ENCODE measurements around the gene WRAP73.

DNA sequence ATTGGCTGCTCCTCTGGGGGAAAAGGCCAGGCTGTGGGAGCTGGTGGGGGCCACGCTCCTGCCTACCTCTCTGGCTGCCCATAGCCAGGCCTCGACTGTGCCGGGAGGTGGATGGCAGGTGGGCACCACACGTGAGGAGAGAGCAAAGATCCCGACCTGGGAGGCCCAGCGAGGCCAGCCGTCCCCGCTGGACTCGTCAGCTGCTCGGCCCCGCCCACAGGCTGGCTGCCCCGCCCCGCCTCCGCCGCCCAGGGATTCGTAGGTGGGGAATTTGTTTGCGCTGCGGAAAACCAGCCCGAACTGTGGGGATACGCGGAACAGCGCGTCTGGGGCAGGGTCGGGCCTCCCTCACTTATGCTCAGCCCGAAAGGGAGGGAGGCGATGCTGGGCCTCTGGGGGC, 34.1 kb upstream of the WRAP73 start:
- TF ChIP-seq POLR2A (IDR thresholded peaks at IDR 0.05; ENCODE audit: borderline replicate concordance, extremely low read depth, insufficient read depth, insufficient read length) (no peak), POLR2AphosphoS5 (IDR thresholded peaks at IDR 0.05; ENCODE audit: low read depth, low read length) (no peak), SRF (IDR thresholded peaks at IDR 0.05; ENCODE audit: low read depth) (no peak)
- TF ChIP-seq, protein P1, sequence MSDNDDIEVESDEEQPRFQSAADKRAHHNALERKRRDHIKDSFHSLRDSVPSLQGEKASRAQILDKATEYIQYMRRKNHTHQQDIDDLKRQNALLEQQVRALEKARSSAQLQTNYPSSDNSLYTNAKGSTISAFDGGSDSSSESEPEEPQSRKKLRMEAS (IDR thresholded peaks at IDR 0.05): no peak
- TF ChIP-seq, protein P2, sequence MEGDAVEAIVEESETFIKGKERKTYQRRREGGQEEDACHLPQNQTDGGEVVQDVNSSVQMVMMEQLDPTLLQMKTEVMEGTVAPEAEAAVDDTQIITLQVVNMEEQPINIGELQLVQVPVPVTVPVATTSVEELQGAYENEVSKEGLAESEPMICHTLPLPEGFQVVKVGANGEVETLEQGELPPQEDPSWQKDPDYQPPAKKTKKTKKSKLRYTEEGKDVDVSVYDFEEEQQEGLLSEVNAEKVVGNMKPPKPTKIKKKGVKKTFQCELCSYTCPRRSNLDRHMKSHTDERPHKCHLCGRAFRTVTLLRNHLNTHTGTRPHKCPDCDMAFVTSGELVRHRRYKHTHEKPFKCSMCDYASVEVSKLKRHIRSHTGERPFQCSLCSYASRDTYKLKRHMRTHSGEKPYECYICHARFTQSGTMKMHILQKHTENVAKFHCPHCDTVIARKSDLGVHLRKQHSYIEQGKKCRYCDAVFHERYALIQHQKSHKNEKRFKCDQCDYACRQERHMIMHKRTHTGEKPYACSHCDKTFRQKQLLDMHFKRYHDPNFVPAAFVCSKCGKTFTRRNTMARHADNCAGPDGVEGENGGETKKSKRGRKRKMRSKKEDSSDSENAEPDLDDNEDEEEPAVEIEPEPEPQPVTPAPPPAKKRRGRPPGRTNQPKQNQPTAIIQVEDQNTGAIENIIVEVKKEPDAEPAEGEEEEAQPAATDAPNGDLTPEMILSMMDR (IDR thresholded peaks at IDR 0.05 in 2 of 3, conservative IDR thresholded peaks at IDR 0.05 in 1 of 3; ENCODE audit: borderline replicate concordance in 1 of 3, insufficient read depth in 1 of 3, low read depth in 2 of 3, low read length in 2 of 3): no peak
- TF ChIP-seq, protein P3, sequence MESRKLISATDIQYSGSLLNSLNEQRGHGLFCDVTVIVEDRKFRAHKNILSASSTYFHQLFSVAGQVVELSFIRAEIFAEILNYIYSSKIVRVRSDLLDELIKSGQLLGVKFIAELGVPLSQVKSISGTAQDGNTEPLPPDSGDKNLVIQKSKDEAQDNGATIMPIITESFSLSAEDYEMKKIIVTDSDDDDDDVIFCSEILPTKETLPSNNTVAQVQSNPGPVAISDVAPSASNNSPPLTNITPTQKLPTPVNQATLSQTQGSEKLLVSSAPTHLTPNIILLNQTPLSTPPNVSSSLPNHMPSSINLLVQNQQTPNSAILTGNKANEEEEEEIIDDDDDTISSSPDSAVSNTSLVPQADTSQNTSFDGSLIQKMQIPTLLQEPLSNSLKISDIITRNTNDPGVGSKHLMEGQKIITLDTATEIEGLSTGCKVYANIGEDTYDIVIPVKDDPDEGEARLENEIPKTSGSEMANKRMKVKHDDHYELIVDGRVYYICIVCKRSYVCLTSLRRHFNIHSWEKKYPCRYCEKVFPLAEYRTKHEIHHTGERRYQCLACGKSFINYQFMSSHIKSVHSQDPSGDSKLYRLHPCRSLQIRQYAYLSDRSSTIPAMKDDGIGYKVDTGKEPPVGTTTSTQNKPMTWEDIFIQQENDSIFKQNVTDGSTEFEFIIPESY (IDR thresholded peaks at IDR 0.05; ENCODE audit: extremely low read depth, insufficient replicate concordance, low read length): no peak
